Activated CD8-positive, alpha-beta T cell treated with anti-CD3 and anti-CD28 coated beads for 36 hours (primary cell): Measurements from ENCODE around the gene GPR160. TPM values are rescaled to one million over a fixed set of nuclear protein-coding genes. Genes with fewer than 3 reads are reported as not detected.

Experiments
- ATAC-seq: fragments of 200-7000 bp; cut with Tn5 transposase; one replicate; pipeline ENCODE4 v1.10.0; 2021; ENCODE audit warnings: mild to moderate bottlenecking, moderate library complexity
- CTCF ChIA-PET: fragments of 350-600 bp; sonication (Branson Sonifier 250); formaldehyde crosslinking; loops from one replicate; lab custom pipeline; 2021; ENCODE audit warnings: antibody characterized with exemption; lab: Charles Lee
- POLR2A ChIA-PET: fragments of 350-600 bp; sonication (Branson Sonifier 250); formaldehyde crosslinking; loops from one replicate; lab custom pipeline; 2021; ENCODE audit warnings: antibody characterized with exemption; lab: Charles Lee
- DNase-seq: peaks from one replicate; pipeline ENCODE4 v3.0.0-alpha.2; 2020
- H3K27ac Mint-ChIP-seq: one replicate; pipeline ENCODE4 v1.8.0; 2021; ENCODE audit warnings: mild to moderate bottlenecking, mixed read lengths
- H3K27me3 Mint-ChIP-seq: one replicate; pipeline ENCODE4 v1.8.0; 2021; ENCODE audit warnings: mixed read lengths
- H3K36me3 Mint-ChIP-seq: one replicate; pipeline ENCODE4 v1.8.0; 2021; ENCODE audit warnings: low read depth, mixed read lengths
- H3K4me1 Mint-ChIP-seq: one replicate; pipeline ENCODE4 v1.8.0; 2021; ENCODE audit warnings: low read depth, mixed read lengths
- H3K4me3 Mint-ChIP-seq: one replicate; pipeline ENCODE4 v1.8.0; 2021; ENCODE audit warnings: mild to moderate bottlenecking, moderate library complexity, mixed read lengths
- H3K9me3 Mint-ChIP-seq: one replicate; pipeline ENCODE4 v1.8.0; 2021; ENCODE audit warnings: mixed read lengths
- CTCF ChIP-seq: fragments of 200-600 bp; IDR thresholded peaks from one replicate; pipeline ENCODE4 v1.8.0; 2022; ENCODE audit warnings: antibody characterized with exemption, mild to moderate bottlenecking
- intact Hi-C: fragments of 100-400 bp; cut with micrococcal nuclease; formaldehyde crosslinking; loops from one replicate; pipeline ENCODE4 v1.10.0; 2022
- total RNA-seq, 2 experiments: library from RNA; stranded (reverse); gene quantifications; one replicate each; pipeline ENCODE4 v1.2.3, GENCODE V29; 2021

GPR160 gene
- total RNA-seq, 2 experiments from 2014 or later, result 6.2 to 8.2 TPM

- Mint-ChIP-seq H3K27me3 (no peaks in the 10 kb centered on the region), H3K4me3 (no peak overlapping the region), H3K36me3 (peaks cover 17% of the 10 kb centered on the region), H3K4me1 (peaks cover 6% of the 10 kb centered on the region), H3K27ac (no peak overlapping the region), H3K9me3 (no peaks in the 10 kb centered on the region)
- ChIA-PET POLR2A (no interaction called here), CTCF (no interaction called here)
- no peak for ATAC-seq
- DNase-seq, result no peak
- no peak for TF ChIP-seq CTCF
- intact Hi-C loops, result no loop called here
Observed at GRCh38 chr3:170081079-170081741, 43.4 kb downstream of the GPR160 start.

DNA sequence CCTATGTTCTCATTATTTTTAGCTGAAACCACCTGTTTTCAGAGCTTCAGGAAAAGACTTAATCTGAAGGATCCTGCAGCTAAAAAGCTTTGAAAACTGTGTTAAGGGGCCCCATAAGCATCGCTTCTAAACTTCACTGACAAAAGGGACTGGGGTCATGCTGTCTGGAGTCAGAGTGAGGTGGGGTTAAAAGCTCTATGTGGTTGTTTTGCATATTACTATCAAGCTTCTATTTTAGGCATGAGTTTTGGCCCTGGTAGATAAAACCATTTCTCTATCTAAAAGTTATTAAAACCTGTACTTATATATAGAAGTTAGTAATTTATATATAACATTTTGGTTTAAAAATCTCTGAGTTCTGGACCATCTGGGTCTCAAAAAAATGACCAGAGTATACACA lies 45.5 kb downstream of the GPR160 start:
- no peak for ATAC-seq
- Mint-ChIP-seq H3K27ac (no peak overlapping the region), H3K4me1 (no peaks in the 10 kb centered on the region), H3K4me3 (no peak overlapping the region), H3K27me3 (no peaks in the 10 kb centered on the region), H3K9me3 (no peaks in the 10 kb centered on the region), H3K36me3 (peaks cover 18% of the 10 kb centered on the region)
- intact Hi-C loops, result no loop called here
- DNase-seq, result no peak
- ChIA-PET POLR2A (interaction anchor here (2.1 kb wide), 1 partner anchor 10 kb away, joined by 4 read pairs; no protein-coding TSS in a partner anchor), CTCF (no interaction called here)
- TF ChIP-seq CTCF, result no peak

GRCh38 chr3:170085396-170085795 lies 47.6 kb downstream of the GPR160 start:
- ChIA-PET POLR2A (no interaction called here), CTCF (no interaction called here)
- TF ChIP-seq CTCF, result no peak
- Mint-ChIP-seq H3K27me3 (no peaks in the 10 kb centered on the region), H3K4me3 (no peak overlapping the region), H3K27ac (no peak overlapping the region), H3K4me1 (no peaks in the 10 kb centered on the region), H3K9me3 (no peaks in the 10 kb centered on the region), H3K36me3 (peaks cover 19% of the 10 kb centered on the region)
- no peak for ATAC-seq
- DNase-seq, result no peak
- intact Hi-C loops, result no loop called here

DNA sequence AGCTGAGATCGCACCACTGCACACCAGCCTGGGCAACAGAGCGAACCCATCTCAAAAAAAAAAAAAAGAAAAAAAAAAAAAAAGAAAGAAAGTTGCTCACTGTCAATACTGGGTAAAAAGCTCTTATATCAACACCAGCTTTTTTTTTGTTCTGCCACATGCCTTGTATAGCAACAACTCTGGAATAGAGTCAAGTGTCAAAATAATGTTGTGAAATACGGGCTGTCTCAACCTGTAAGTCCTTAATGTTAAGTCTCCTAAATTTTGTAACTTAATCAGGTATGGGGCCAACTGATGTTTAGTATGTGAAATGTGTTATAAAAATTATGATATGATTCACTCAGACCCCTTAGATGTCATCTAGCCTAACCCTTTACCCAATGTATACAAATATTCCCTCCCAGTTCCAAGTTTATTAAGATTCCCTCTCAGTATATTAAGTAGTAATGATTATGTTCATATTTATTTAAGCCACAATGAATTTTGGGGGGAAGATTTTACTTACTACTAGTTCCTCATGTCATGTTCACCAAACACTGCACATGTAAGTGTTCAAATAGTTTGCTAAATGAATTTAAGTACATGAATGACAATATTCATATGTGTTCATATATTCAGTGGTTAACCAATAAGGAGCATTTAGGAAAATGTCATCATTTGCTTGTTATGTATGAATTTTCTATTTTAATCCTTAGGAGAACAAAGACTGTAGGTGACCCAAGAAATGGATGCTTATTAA lies 52.2 kb downstream of the GPR160 start:
- Mint-ChIP-seq H3K4me1 (peaks cover 7% of the 10 kb centered on the region), H3K4me3 (no peak overlapping the region), H3K27ac (peak overlapping the region; percentile 2), H3K27me3 (no peaks in the 10 kb centered on the region), H3K36me3 (peaks cover 38% of the 10 kb centered on the region), H3K9me3 (no peaks in the 10 kb centered on the region)
- ATAC-seq, result no peak
- TF ChIP-seq CTCF, result no peak
- no peak for DNase-seq
- POLR2A ChIA-PET, result no interaction called here
- intact Hi-C loops, result no loop called here
- CTCF ChIA-PET, result no interaction called here

GRCh38 chr3:170090601-170090981 lies 52.8 kb downstream of the GPR160 start:
- Mint-ChIP-seq H3K36me3 (peaks cover 39% of the 10 kb centered on the region), H3K4me3 (no peak overlapping the region), H3K27ac (no peak overlapping the region), H3K4me1 (peaks cover 7% of the 10 kb centered on the region), H3K27me3 (no peaks in the 10 kb centered on the region), H3K9me3 (no peaks in the 10 kb centered on the region)
- TF ChIP-seq CTCF, result no peak
- intact Hi-C loops, result no loop called here
- ATAC-seq, result peak; percentile 24
- no peak for DNase-seq
- ChIA-PET CTCF (no interaction called here), POLR2A (interaction anchor here (1.1 kb wide), 1 partner anchor 88 kb away, joined by 3 read pairs; no protein-coding TSS in a partner anchor)
